SK-N-SH (cell line): ENCODE results near the gene DENND1C. TPM values are rescaled to one million over a fixed set of nuclear protein-coding genes. Genes with fewer than 3 reads are reported as not detected.

Experiments
- CTCF ChIA-PET: fragments of 300-600, 350-600 bp; formaldehyde crosslinking; extraction: SDS; loops from one replicate; lab custom pipeline; 2021; lab: Yijun Ruan, JAX
- POLR2A ChIA-PET: fragments of 350-600 bp; sonication (Branson Sonifier 250); formaldehyde crosslinking; extraction: SDS; loops from one replicate; lab custom pipeline; 2020; ENCODE audit warnings: antibody characterized with exemption, inconsistent platforms; lab: Yijun Ruan, JAX
- DNase-seq: peaks from one replicate; pipeline ENCODE4 v3.0.0; 2012
- H2AFZ ChIP-seq: fragments of 200-600 bp; sonication (generic); 2 replicates; pipeline ENCODE4 v1.8.1; 2016; ENCODE audit warnings: antibody characterized with exemption, mild to moderate bottlenecking, low read depth
- H3F3A ChIP-seq: fragments of 200-600 bp; sonication (generic); replicated peaks from 2 replicates; pipeline ENCODE3; 2016; ENCODE audit warnings: antibody characterized with exemption, mild to moderate bottlenecking; ENCODE audit not compliant: insufficient read depth
- H3K27ac ChIP-seq, 2 experiments: fragments of 200-500 bp in 1 of 2; fragments of 200-600 bp in 1 of 2; sonication (Bioruptor generic) in 1 of 2; sonication (generic), shearing (Covaris generic) in 1 of 2; 2 replicates each; pipeline versions ENCODE4 v1.5.1 to v1.6.1; 2014 to 2016; ENCODE audit warnings: low read depth in 2 of 2, inconsistent platforms in 1 of 2, low read length in 1 of 2, mild to moderate bottlenecking in 1 of 2, mixed read lengths in 1 of 2
- H3K27me3 ChIP-seq: fragments of 200-600 bp; sonication (generic), shearing (Covaris generic); 2 replicates; pipeline ENCODE4 v1.6.1; 2016; ENCODE audit warnings: mixed run types; ENCODE audit not compliant: insufficient read depth
- H3K36me3 ChIP-seq, 2 experiments: fragments of 200-500 bp in 1 of 2; fragments of 200-600 bp in 1 of 2; sonication (Bioruptor generic) in 1 of 2; sonication (generic) in 1 of 2; replicated peaks in 1 of 2; 2 replicates each; pipeline versions ENCODE3 to v1.5.1; 2014 to 2016; ENCODE audit warnings: low read length in 1 of 2, mild to moderate bottlenecking in 1 of 2; ENCODE audit not compliant: insufficient read depth in 2 of 2, control insufficient read depth in 1 of 2
- H3K4me1 ChIP-seq, 2 experiments: fragments of 200-500 bp in 1 of 2; fragments of 200-600 bp in 1 of 2; sonication (Bioruptor generic) in 1 of 2; sonication (generic), shearing (Covaris generic) in 1 of 2; 2 replicates each; pipeline versions ENCODE4 v1.5.1 to v1.6.1; 2014 to 2016; ENCODE audit warnings: low read depth in 1 of 2, low read length in 1 of 2, mixed run types in 1 of 2; ENCODE audit not compliant: insufficient read depth in 2 of 2, control insufficient read depth in 1 of 2
- H3K4me2 ChIP-seq: fragments of 200-600 bp; sonication (generic), shearing (Covaris generic); 2 replicates; pipeline ENCODE4 v1.6.1; 2017; ENCODE audit warnings: mixed run types
- H3K4me3 ChIP-seq, 2 experiments: fragments of 200-500 bp in 1 of 2; fragments of 200-600 bp in 1 of 2; sonication (Bioruptor generic) in 1 of 2; sonication (generic), shearing (Covaris generic) in 1 of 2; 2 replicates each; pipeline versions ENCODE4 v1.5.1 to v1.8.1; 2014 to 2016; ENCODE audit warnings: low read depth in 2 of 2, inconsistent platforms in 1 of 2, low read length in 1 of 2, mild to moderate bottlenecking in 1 of 2, mixed read lengths in 1 of 2, moderate library complexity in 1 of 2
- H3K79me2 ChIP-seq: fragments of 200-600 bp; sonication (generic); 2 replicates; pipeline ENCODE4 v1.8.1; 2017; ENCODE audit warnings: mild to moderate bottlenecking; ENCODE audit not compliant: insufficient read depth
- H3K9ac ChIP-seq: fragments of 200-600 bp; sonication (generic); 2 replicates; pipeline ENCODE4 v1.6.1; 2017; ENCODE audit warnings: mixed run types
- H3K9me2 ChIP-seq: fragments of 200-600 bp; sonication (generic); 2 replicates; pipeline ENCODE4 v1.6.1; 2017; ENCODE audit warnings: mixed run types
- H3K9me3 ChIP-seq: fragments of 200-600 bp; sonication (generic); 2 replicates; pipeline ENCODE4 v1.6.1; 2017; ENCODE audit warnings: mixed run types, mild to moderate bottlenecking, moderate library complexity
- H4K20me1 ChIP-seq: fragments of 200-600 bp; sonication (generic); 2 replicates; pipeline ENCODE4 v1.6.1; 2017; ENCODE audit warnings: mild to moderate bottlenecking, mixed run types; ENCODE audit not compliant: insufficient read depth
- ELF1 ChIP-seq: IDR thresholded peaks from 2 replicates; pipeline ENCODE4 v1.4.0; 2012
- EZH2phosphoT487 ChIP-seq: fragments of 200-600 bp; sonication (generic); IDR thresholded peaks from 2 replicates; pipeline ENCODE4 v1.6.1; 2017; ENCODE audit warnings: low read depth, mixed run types, mild to moderate bottlenecking, antibody characterized with exemption, moderate library complexity, borderline replicate concordance
- FOXJ3 ChIP-seq: sonication (generic); formaldehyde crosslinking; IDR thresholded peaks from 2 replicates; pipeline ENCODE4 v1.5.1; 2020; ENCODE audit warnings: mild to moderate bottlenecking, missing genetic modification reagents
- FOXM1 ChIP-seq: IDR thresholded peaks from 2 replicates; pipeline ENCODE4 v1.4.0; 2012; ENCODE audit warnings: low read depth, mild to moderate bottlenecking
- GABPA ChIP-seq: IDR thresholded peaks from 2 replicates; pipeline ENCODE4 v1.4.0; 2012; ENCODE audit warnings: low read depth, mild to moderate bottlenecking
- MEF2A ChIP-seq: IDR thresholded peaks from 2 replicates; pipeline ENCODE4 v1.4.0; 2012; ENCODE audit warnings: low read depth, borderline replicate concordance
- NFIC ChIP-seq: IDR thresholded peaks from 2 replicates; pipeline ENCODE4 v1.4.0; 2012; ENCODE audit warnings: borderline replicate concordance
- RCOR1 ChIP-seq: fragments of 150-350 bp; IDR thresholded peaks from 2 replicates; pipeline ENCODE4 v1.6.1; 2017; ENCODE audit warnings: antibody characterized with exemption, low read length
- RFX5 ChIP-seq: IDR thresholded peaks from 2 replicates; pipeline ENCODE4 v1.6.1; 2012; ENCODE audit warnings: mild to moderate bottlenecking, improper control_type of control experiment, low read length
- RXRA ChIP-seq: IDR thresholded peaks from 2 replicates; pipeline ENCODE4 v1.4.0; 2012; ENCODE audit warnings: low read depth, mild to moderate bottlenecking, borderline replicate concordance
- SIN3A ChIP-seq: IDR thresholded peaks from 2 replicates; pipeline ENCODE4 v1.6.1; 2012; ENCODE audit warnings: low read depth, mild to moderate bottlenecking, low read length, moderate library complexity, borderline replicate concordance
- TCF12 ChIP-seq: IDR thresholded peaks from 2 replicates; pipeline ENCODE4 v1.4.0; 2012
- TEAD4 ChIP-seq: IDR thresholded peaks from 2 replicates; pipeline ENCODE4 v1.4.0; 2012; ENCODE audit warnings: mild to moderate bottlenecking, borderline replicate concordance; ENCODE audit not compliant: insufficient read depth
- YY1 ChIP-seq: IDR thresholded peaks from 2 replicates; pipeline ENCODE4 v1.4.0; 2012; ENCODE audit warnings: low read depth, mild to moderate bottlenecking
- WGBS: methylation state at CpG from one replicate; pipeline ENCODE4 v1.1.6; 2017; ENCODE audit warnings: low lambda C conversion rate; 5-methylcytosine and 5-hydroxymethylcytosine counted together
- polyA plus RNA-seq, 3 experiments: library from polyadenylated mRNA; depleted of rRNA; stranded (reverse); fragments of >200 nt; gene quantifications; 2 replicates each; pipeline ENCODE4 v1.2.3, GENCODE V29; 2012
- TF ChIP-seq, protein P1 (sequence below): fragments of 150-350 bp; IDR thresholded peaks from 2 replicates; pipeline ENCODE4 v1.6.1; 2016; ENCODE audit warnings: mild to moderate bottlenecking, low read depth, low read length
- TF ChIP-seq, protein P2 (sequence below): IDR thresholded peaks from 2 replicates; pipeline ENCODE4 v1.6.1; 2012; ENCODE audit warnings: mild to moderate bottlenecking, low read depth, low read length, moderate library complexity
- TF ChIP-seq, protein P3 (sequence below): fragments of 150-350 bp; IDR thresholded peaks from 2 replicates; pipeline ENCODE4 v1.6.1; 2017; ENCODE audit warnings: antibody characterized with exemption, low read length, low read depth, borderline replicate concordance
- TF ChIP-seq, protein P4 (sequence below): IDR thresholded peaks from 2 replicates; pipeline ENCODE4 v1.4.0; 2012; ENCODE audit warnings: low read depth, borderline replicate concordance

Gene DENND1C
- polyA plus RNA-seq, 1 of the 3 experiments (the other 2 are of a cell fraction): 0.05 TPM

DNA sequence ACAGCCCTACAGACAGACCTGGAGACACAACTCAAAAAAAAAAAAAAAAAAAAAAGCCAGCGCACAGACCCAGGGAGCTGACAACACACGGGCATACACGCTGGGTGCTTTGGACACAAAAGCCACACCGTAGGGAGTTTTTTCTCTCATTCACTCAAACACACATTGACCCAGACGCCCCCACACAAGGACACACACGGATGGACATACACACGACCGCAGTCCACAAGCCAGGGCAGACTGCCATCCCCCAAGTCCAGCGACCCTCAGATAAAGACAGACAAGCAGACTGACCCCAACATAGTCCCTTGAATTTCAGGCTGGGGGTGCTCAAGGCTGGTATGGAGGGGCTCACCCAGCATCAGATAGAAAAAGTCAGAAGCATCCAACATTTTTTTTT lies 32.5 kb upstream of the DENND1C start:
- no peaks in the 10 kb centered on the region for H3K36me3 ChIP-seq
- POLR2A ChIA-PET: no interaction called here
- CTCF ChIA-PET: no interaction called here
- no peak overlapping the region for H3K27ac ChIP-seq
- no peaks in the 10 kb centered on the region for H3K79me2 ChIP-seq
- peaks cover 6 to 8% of the 10 kb centered on the region in 2 experiments; a peak in 1 of 4 replicates for H3K4me1 ChIP-seq
- H3K27me3 ChIP-seq: no peaks in the 10 kb centered on the region
- H3K4me3 ChIP-seq: no peak overlapping the region
- no peaks in the 10 kb centered on the region for H4K20me1 ChIP-seq
- 70% methylated on average over 6 of the region's 9 CpGs for WGBS
- H3K9me3 ChIP-seq: no peaks in the 10 kb centered on the region
- no peak for TF ChIP-seq RXRA
- no peak for TF ChIP-seq NFIC
- no peak for TF ChIP-seq TEAD4
- no peak for TF ChIP-seq RFX5
- no peak for TF ChIP-seq RCOR1
- TF ChIP-seq, protein P1, sequence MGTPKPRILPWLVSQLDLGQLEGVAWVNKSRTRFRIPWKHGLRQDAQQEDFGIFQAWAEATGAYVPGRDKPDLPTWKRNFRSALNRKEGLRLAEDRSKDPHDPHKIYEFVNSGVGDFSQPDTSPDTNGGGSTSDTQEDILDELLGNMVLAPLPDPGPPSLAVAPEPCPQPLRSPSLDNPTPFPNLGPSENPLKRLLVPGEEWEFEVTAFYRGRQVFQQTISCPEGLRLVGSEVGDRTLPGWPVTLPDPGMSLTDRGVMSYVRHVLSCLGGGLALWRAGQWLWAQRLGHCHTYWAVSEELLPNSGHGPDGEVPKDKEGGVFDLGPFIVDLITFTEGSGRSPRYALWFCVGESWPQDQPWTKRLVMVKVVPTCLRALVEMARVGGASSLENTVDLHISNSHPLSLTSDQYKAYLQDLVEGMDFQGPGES: no peak
- no peak for TF ChIP-seq FOXM1
- no peak for TF ChIP-seq EZH2phosphoT487
- TF ChIP-seq ELF1: no peak
- TF ChIP-seq, protein P2, sequence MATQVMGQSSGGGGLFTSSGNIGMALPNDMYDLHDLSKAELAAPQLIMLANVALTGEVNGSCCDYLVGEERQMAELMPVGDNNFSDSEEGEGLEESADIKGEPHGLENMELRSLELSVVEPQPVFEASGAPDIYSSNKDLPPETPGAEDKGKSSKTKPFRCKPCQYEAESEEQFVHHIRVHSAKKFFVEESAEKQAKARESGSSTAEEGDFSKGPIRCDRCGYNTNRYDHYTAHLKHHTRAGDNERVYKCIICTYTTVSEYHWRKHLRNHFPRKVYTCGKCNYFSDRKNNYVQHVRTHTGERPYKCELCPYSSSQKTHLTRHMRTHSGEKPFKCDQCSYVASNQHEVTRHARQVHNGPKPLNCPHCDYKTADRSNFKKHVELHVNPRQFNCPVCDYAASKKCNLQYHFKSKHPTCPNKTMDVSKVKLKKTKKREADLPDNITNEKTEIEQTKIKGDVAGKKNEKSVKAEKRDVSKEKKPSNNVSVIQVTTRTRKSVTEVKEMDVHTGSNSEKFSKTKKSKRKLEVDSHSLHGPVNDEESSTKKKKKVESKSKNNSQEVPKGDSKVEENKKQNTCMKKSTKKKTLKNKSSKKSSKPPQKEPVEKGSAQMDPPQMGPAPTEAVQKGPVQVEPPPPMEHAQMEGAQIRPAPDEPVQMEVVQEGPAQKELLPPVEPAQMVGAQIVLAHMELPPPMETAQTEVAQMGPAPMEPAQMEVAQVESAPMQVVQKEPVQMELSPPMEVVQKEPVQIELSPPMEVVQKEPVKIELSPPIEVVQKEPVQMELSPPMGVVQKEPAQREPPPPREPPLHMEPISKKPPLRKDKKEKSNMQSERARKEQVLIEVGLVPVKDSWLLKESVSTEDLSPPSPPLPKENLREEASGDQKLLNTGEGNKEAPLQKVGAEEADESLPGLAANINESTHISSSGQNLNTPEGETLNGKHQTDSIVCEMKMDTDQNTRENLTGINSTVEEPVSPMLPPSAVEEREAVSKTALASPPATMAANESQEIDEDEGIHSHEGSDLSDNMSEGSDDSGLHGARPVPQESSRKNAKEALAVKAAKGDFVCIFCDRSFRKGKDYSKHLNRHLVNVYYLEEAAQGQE: no peak
- no peak for TF ChIP-seq TCF12
- TF ChIP-seq, protein P3, sequence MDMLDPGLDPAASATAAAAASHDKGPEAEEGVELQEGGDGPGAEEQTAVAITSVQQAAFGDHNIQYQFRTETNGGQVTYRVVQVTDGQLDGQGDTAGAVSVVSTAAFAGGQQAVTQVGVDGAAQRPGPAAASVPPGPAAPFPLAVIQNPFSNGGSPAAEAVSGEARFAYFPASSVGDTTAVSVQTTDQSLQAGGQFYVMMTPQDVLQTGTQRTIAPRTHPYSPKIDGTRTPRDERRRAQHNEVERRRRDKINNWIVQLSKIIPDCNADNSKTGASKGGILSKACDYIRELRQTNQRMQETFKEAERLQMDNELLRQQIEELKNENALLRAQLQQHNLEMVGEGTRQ: no peak
- TF ChIP-seq FOXJ3 (CRISPR knock-in tag): no peak
- TF ChIP-seq, protein P4, sequence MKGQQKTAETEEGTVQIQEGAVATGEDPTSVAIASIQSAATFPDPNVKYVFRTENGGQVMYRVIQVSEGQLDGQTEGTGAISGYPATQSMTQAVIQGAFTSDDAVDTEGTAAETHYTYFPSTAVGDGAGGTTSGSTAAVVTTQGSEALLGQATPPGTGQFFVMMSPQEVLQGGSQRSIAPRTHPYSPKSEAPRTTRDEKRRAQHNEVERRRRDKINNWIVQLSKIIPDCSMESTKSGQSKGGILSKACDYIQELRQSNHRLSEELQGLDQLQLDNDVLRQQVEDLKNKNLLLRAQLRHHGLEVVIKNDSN: no peak
- TF ChIP-seq YY1: no peak
- no peak for TF ChIP-seq GABPA
- TF ChIP-seq SIN3A: no peak
- TF ChIP-seq MEF2A: no peak
- H3K9ac ChIP-seq: no peak overlapping the region
- no peak for DNase-seq
- H2AFZ ChIP-seq: no peak overlapping the region
- H3F3A ChIP-seq: peaks cover 7% of the 10 kb centered on the region
- no peak overlapping the region for H3K4me2 ChIP-seq
- H3K9me2 ChIP-seq: no peaks in the 10 kb centered on the region
